ENCODE data around the gene DNMBP. TPM values are rescaled to one million over a fixed set of nuclear protein-coding genes. Genes with fewer than 3 reads are reported as not detected.

Gene DNMBP
- total and polyA plus RNA-seq, 8 donors: 8.5 to 44.6 (median 34.7) TPM

GRCh38 chr10:100004805-100005510 is 4.8 kb downstream of the DNMBP start:
- intact Hi-C loops (cut with DNase I; ENCODE audit: low total_unique reads): no loop called here
- no peak for DNase-seq
- Histone ChIP-seq H3K4me3 (no peak overlapping the region), H3K4me1 (peaks cover 25 to 69% (median 38%) of the 10 kb centered on the region in 4 donors), H3K36me3 (no peaks in the 10 kb centered on the region), H3K27ac (peak overlapping the region in 4 of 5 donors; percentile 63 to 89 (median 74)), H3K9me3 (no peaks in the 10 kb centered on the region), H3K27me3 (no peaks in the 10 kb centered on the region)
- 86 to 94% (median 92%) methylated on average over 3 of the region's 3 CpGs for whole genome bisulfite sequencing, 5 donors
- no peak for TF ChIP-seq POLR2A (IDR thresholded peaks at IDR 0.05)
- no peak for TF ChIP-seq POLR2AphosphoS5 (IDR thresholded peaks at IDR 0.05)
- TF ChIP-seq, protein P1, sequence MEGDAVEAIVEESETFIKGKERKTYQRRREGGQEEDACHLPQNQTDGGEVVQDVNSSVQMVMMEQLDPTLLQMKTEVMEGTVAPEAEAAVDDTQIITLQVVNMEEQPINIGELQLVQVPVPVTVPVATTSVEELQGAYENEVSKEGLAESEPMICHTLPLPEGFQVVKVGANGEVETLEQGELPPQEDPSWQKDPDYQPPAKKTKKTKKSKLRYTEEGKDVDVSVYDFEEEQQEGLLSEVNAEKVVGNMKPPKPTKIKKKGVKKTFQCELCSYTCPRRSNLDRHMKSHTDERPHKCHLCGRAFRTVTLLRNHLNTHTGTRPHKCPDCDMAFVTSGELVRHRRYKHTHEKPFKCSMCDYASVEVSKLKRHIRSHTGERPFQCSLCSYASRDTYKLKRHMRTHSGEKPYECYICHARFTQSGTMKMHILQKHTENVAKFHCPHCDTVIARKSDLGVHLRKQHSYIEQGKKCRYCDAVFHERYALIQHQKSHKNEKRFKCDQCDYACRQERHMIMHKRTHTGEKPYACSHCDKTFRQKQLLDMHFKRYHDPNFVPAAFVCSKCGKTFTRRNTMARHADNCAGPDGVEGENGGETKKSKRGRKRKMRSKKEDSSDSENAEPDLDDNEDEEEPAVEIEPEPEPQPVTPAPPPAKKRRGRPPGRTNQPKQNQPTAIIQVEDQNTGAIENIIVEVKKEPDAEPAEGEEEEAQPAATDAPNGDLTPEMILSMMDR (IDR thresholded peaks at IDR 0.05): no peak
- TF ChIP-seq EP300 (IDR thresholded peaks at IDR 0.05): no peak

DNA sequence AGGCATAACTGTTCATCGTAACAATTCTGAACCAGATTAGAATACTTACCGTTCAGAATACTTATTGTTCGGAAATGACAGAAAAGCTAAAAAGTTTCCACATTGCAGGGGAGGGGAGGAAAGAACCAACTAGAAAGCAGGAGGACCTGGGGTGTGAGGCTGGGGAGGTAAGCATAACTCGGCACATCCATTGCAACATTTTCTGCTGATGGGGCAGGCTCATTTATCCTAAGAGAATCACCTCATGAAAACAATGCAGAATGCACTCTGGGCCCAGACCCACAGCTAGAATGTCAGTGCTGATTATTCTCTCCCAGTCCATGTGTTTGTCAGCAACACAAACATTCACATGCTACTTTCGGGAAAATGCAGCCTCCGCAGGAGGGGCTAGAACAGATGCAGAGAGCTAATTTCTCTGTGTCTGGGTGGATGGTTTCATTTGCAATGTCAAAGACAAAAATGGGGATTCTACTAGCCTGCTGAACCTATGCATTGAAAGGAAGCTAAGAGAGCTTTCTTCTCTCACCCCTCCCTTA is 9.6 kb downstream of the DNMBP start:
- TF ChIP-seq, protein P1 (IDR thresholded peaks at IDR 0.05): no peak
- TF ChIP-seq EP300 (IDR thresholded peaks at IDR 0.05) (no peak), POLR2AphosphoS5 (IDR thresholded peaks at IDR 0.05) (no peak), POLR2A (IDR thresholded peaks at IDR 0.05) (no peak)
- H3K36me3 ChIP-seq: no peaks in the 10 kb centered on the region
- H3K4me3 ChIP-seq: no peak overlapping the region
- intact Hi-C loops (cut with DNase I; ENCODE audit: low total_unique reads): no loop called here
- DNase-seq: no peak
- 82 to 90% (median 88%) methylated on average over 6 of the region's 6 CpGs for WGBS, 5 donors
- H3K27me3 ChIP-seq: no peaks in the 10 kb centered on the region
- H3K9me3 ChIP-seq: no peaks in the 10 kb centered on the region
- peaks cover 0 to 64% (median 24%) of the 10 kb centered on the region in 4 donors for H3K4me1 ChIP-seq
- H3K27ac ChIP-seq: peak overlapping the region in 1 of 5 donors; percentile 15

DNA sequence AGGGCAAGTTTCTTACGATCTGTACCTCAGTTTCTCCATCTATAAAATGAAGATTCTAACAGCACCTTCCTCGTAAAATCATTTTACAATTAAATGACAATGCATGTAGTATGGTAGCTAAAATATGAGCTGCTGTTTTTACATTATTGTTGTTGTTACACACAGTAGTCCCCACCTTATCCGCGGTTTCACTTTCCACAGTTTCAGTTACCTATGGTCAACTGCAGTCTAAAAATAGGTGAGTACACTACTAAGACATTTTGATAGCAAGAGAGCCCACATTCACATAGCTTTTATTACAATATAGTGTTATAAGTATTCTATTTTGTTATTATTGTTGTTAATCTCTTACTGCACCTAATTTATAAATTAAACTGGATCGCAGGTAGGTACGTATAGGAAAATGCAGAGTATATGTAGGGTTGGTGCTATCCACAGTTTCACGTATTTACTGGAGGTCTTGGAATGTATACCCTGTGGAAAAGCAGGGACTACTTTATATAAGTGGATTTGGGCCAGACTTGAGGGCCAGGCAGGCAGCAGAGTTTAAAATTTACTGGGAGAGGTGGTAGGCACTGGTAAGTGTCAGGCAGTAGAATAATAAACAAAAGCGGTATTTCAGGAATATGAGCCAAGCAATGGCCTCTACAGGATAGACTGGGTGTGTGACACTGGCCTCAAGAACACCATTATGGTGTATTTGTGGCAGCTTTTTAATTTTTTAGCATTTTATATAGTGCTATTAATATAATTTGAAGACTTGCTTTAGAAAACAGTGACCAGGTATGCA is 10.2 kb downstream of the DNMBP start:
- Histone ChIP-seq H3K27ac (peak overlapping the region in 1 of 5 donors; percentile 15), H3K4me3 (no peak overlapping the region), H3K36me3 (no peaks in the 10 kb centered on the region), H3K27me3 (no peaks in the 10 kb centered on the region), H3K4me1 (peaks cover 0 to 62% (median 26%) of the 10 kb centered on the region in 4 donors), H3K9me3 (no peaks in the 10 kb centered on the region)
- 80 to 91% (median 84%) methylated on average over 8 of the region's 8 CpGs for WGBS, 5 donors
- DNase-seq: no peak
- no peak for TF ChIP-seq POLR2AphosphoS5 (IDR thresholded peaks at IDR 0.05)
- TF ChIP-seq, protein P1 (IDR thresholded peaks at IDR 0.05): no peak
- no peak for TF ChIP-seq EP300 (IDR thresholded peaks at IDR 0.05)
- no peak for TF ChIP-seq POLR2A (IDR thresholded peaks at IDR 0.05)
- intact Hi-C loops (cut with DNase I; ENCODE audit: low total_unique reads): no loop called here

DNA sequence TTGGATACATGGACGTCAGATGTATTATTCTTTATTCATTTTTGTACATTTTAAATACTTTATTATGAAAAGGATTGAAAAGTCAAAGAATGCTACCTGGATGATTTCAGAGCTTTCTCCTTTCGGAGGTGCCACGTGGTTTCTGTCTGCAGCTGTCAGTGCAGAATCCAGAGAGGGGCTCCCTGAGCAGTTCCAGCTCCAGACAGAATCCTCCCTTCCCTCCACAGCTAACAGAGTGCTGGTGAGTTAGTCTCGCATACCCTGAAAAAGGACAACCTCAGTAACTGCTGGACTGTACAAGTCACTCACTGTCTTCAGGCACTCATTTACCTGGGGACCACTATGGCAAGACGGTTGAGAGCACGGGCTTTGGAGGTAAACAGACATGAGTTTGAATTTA is 10.9 kb downstream of the DNMBP start:
- intact Hi-C loops (cut with DNase I; ENCODE audit: low total_unique reads): no loop called here
- H3K27ac ChIP-seq: peak overlapping the region in 1 of 5 donors; percentile 11
- no peak for DNase-seq
- peaks cover 0 to 68% (median 29%) of the 10 kb centered on the region in 4 donors for H3K4me1 ChIP-seq
- H3K9me3 ChIP-seq: no peaks in the 10 kb centered on the region
- TF ChIP-seq POLR2AphosphoS5 (IDR thresholded peaks at IDR 0.05): no peak
- no peak for TF ChIP-seq EP300 (IDR thresholded peaks at IDR 0.05)
- TF ChIP-seq, protein P1 (IDR thresholded peaks at IDR 0.05): no peak
- TF ChIP-seq POLR2A (IDR thresholded peaks at IDR 0.05): no peak
- 81 to 89% (median 86%) methylated on average over 6 of the region's 6 CpGs for WGBS, 5 donors
- H3K27me3 ChIP-seq: no peaks in the 10 kb centered on the region
- no peak overlapping the region for H3K4me3 ChIP-seq
- H3K36me3 ChIP-seq: no peaks in the 10 kb centered on the region

Measured in stomach (tissue), 9 donors.